ENCODE results near the gene BUB1B.
"Not testable (repeated sequence)": the region's sequence is repeated elsewhere in the genome, so short reads cannot be mapped to it uniquely, and the experiment has no call there.

Gene BUB1B

GRCh38 chr15:40146037-40146436 is 14.8 kb upstream of the BUB1B start:
- H3K4me3 ChIP-seq (ENCODE audit: low read length), result no peak overlapping the region
- no peak for TF ChIP-seq CTCF (conservative IDR thresholded peaks at IDR 0.05; ENCODE audit: low read depth, low read length)
- DNase-seq (ENCODE audit: low read depth), result no peak

- no peak overlapping the region for H3K4me3 ChIP-seq (ENCODE audit: low read length)
- DNase-seq (ENCODE audit: low read depth), result no peak
- no peak for TF ChIP-seq CTCF (conservative IDR thresholded peaks at IDR 0.05; ENCODE audit: low read depth, low read length)
These were observed 11.5 kb upstream of the BUB1B start for GRCh38 chr15:40149339-40149738.

GRCh38 chr15:40150163-40150925 is 10.5 kb upstream of the BUB1B start:
- no peak overlapping the region for H3K4me3 ChIP-seq (ENCODE audit: low read length)

GRCh38 chr15:40151499-40151898 is 9.4 kb upstream of the BUB1B start:
- no peak overlapping the region for H3K4me3 ChIP-seq (ENCODE audit: low read length)
- TF ChIP-seq CTCF (conservative IDR thresholded peaks at IDR 0.05; ENCODE audit: low read depth, low read length), result no peak
- no peak for DNase-seq (ENCODE audit: low read depth)

More at GRCh38 chr15:40150163-40150925, 10.5 kb upstream of the BUB1B start:
- no peak for TF ChIP-seq CTCF (conservative IDR thresholded peaks at IDR 0.05; ENCODE audit: low read depth, low read length)
- peak; percentile 34 for DNase-seq (ENCODE audit: low read depth)

GRCh38 chr15:40151991-40152390 is 8.9 kb upstream of the BUB1B start:
- TF ChIP-seq CTCF (conservative IDR thresholded peaks at IDR 0.05; ENCODE audit: low read depth, low read length), result no peak
- H3K4me3 ChIP-seq (ENCODE audit: low read length), result no peak overlapping the region
- no peak for DNase-seq (ENCODE audit: low read depth)

- DNase-seq (ENCODE audit: low read depth); H3K4me3 ChIP-seq (ENCODE audit: low read length): not testable (repeated sequence)
These were observed 6.0 kb upstream of the BUB1B start for GRCh38 chr15:40154821-40155220.

GRCh38 chr15:40155270-40155910 is 5.5 kb upstream of the BUB1B start:
- no peak overlapping the region for H3K4me3 ChIP-seq (ENCODE audit: low read length)
- no peak for TF ChIP-seq CTCF (conservative IDR thresholded peaks at IDR 0.05; ENCODE audit: low read depth, low read length)
- no peak for DNase-seq (ENCODE audit: low read depth)

All from retinal pigment epithelial cell (primary cell).